Progenitor cell of endocrine pancreas (in vitro differentiated cells): ENCODE results near the gene SH3GLB2. TPM values are rescaled to one million over a fixed set of nuclear protein-coding genes. Genes with fewer than 3 reads are reported as not detected.
A peak's percentile ranks its signal among the peaks of the same experiment; 100 is the strongest.

Source experiments
- DNase-seq: peaks from one replicate; pipeline ENCODE4 v3.0.0; 2021; ENCODE audit warnings: low spot score; ENCODE audit not compliant: unreplicated experiment
- H3K27ac Mint-ChIP-seq: 2 replicates; pipeline ENCODE4 v1.8.0; 2021; ENCODE audit warnings: mild to moderate bottlenecking, moderate library complexity, mixed read lengths
- H3K27me3 Mint-ChIP-seq: 2 replicates; pipeline ENCODE4 v1.8.0; 2021; ENCODE audit warnings: mixed read lengths
- H3K36me3 Mint-ChIP-seq: 2 replicates; pipeline ENCODE4 v1.8.0; 2022; ENCODE audit warnings: mixed read lengths; ENCODE audit not compliant: insufficient read depth
- H3K4me1 Mint-ChIP-seq: 2 replicates; pipeline ENCODE4 v1.8.0; 2021; ENCODE audit warnings: low read depth, mixed read lengths
- H3K4me3 Mint-ChIP-seq: 2 replicates; pipeline ENCODE4 v1.8.0; 2021; ENCODE audit warnings: low read depth, mild to moderate bottlenecking, moderate library complexity, mixed read lengths
- H3K9me3 Mint-ChIP-seq: 2 replicates; pipeline ENCODE4 v1.8.0; 2021; ENCODE audit warnings: low read depth, mixed read lengths
- CTCF ChIP-seq: fragments of 200-600 bp; sonication (generic); IDR thresholded peaks from one replicate; pipeline ENCODE4 v1.5.0; 2021; ENCODE audit warnings: antibody characterized with exemption, mild to moderate bottlenecking; ENCODE audit not compliant: unreplicated experiment
- total RNA-seq: library from RNA; stranded (reverse); gene quantifications from 2 replicates; pipeline ENCODE4 v1.2.1, GENCODE V29; 2021

Gene SH3GLB2
- total RNA-seq, 1 donor from 2014 or later, result 183 TPM

GRCh38 chr9:129030191-129030590 is 2.1 kb upstream of the SH3GLB2 start:
- Mint-ChIP-seq H3K9me3 (no peaks in the 10 kb centered on the region), H3K4me1 (peaks cover 20% of the 10 kb centered on the region), H3K27ac (peak overlapping the region; percentile 57), H3K36me3 (no peaks in the 10 kb centered on the region), H3K27me3 (no peaks in the 10 kb centered on the region), H3K4me3 (no peak overlapping the region)
- no peak for TF ChIP-seq CTCF
- DNase-seq, result no peak

GRCh38 chr9:129027685-129028191 is 393 bp downstream of the SH3GLB2 start:
- no peaks in the 10 kb centered on the region for H3K9me3 Mint-ChIP-seq
- no peak for TF ChIP-seq CTCF
- no peak for DNase-seq
- H3K36me3 Mint-ChIP-seq, result no peaks in the 10 kb centered on the region
- H3K4me1 Mint-ChIP-seq, result peaks cover 28% of the 10 kb centered on the region
- no peaks in the 10 kb centered on the region for H3K27me3 Mint-ChIP-seq
- H3K4me3 Mint-ChIP-seq, result peak overlapping the region; percentile 82
- peak overlapping the region; percentile 92 for H3K27ac Mint-ChIP-seq

GRCh38 chr9:129027224-129027684 is 877 bp downstream of the SH3GLB2 start:
- no peak for TF ChIP-seq CTCF
- Mint-ChIP-seq H3K36me3 (no peaks in the 10 kb centered on the region), H3K4me3 (peak overlapping the region; percentile 82), H3K9me3 (no peaks in the 10 kb centered on the region), H3K4me1 (peaks cover 31% of the 10 kb centered on the region), H3K27ac (peak overlapping the region; percentile 92), H3K27me3 (no peaks in the 10 kb centered on the region)
- no peak for DNase-seq

GRCh38 chr9:129026442-129027223 is 1.5 kb downstream of the SH3GLB2 start:
- H3K4me3 Mint-ChIP-seq, result peak overlapping the region; percentile 82
- H3K4me1 Mint-ChIP-seq, result peaks cover 36% of the 10 kb centered on the region
- peak; percentile 68 for DNase-seq
- no peak for TF ChIP-seq CTCF
- H3K27ac Mint-ChIP-seq, result peak overlapping the region; percentile 96
- H3K36me3 Mint-ChIP-seq, result peaks cover 3% of the 10 kb centered on the region
- H3K27me3 Mint-ChIP-seq, result no peaks in the 10 kb centered on the region
- H3K9me3 Mint-ChIP-seq, result no peaks in the 10 kb centered on the region

- DNase-seq, result no peak
- TF ChIP-seq CTCF, result no peak
- Mint-ChIP-seq H3K4me3 (no peak overlapping the region), H3K9me3 (no peaks in the 10 kb centered on the region), H3K27ac (peak overlapping the region; percentile 69), H3K27me3 (no peaks in the 10 kb centered on the region), H3K36me3 (peaks cover 5% of the 10 kb centered on the region), H3K4me1 (peaks cover 32% of the 10 kb centered on the region)
These were observed 4.3 kb downstream of the SH3GLB2 start for GRCh38 chr9:129023908-129024233.
